Esophagus squamous epithelium (tissue), 5 donors: Measurements from ENCODE around the gene SLITRK5. TPM values are rescaled to one million over a fixed set of nuclear protein-coding genes. Genes with fewer than 3 reads are reported as not detected.

Source experiments
- DNase-seq: peaks from one replicate; lab custom pipeline; 2025; lab: John Stamatoyannopoulos, UW
- H3K27ac ChIP-seq, 4 donors: fragments of 200-600 bp; sonication (generic); one replicate each; pipeline ENCODE4 v1.5.1; 2016 to 2019; ENCODE audit warnings: mild to moderate bottlenecking in 1 of 4
- H3K27me3 ChIP-seq, 4 donors: fragments of 200-600 bp; sonication (generic); 1 replicate in 3 of 4; 2 replicates in 1 of 4; pipeline versions ENCODE4 v1.5.1 to v1.6.0; 2017 to 2021; ENCODE audit warnings: antibody characterized with exemption in 1 of 4
- H3K36me3 ChIP-seq, 3 donors: fragments of 200-600 bp; sonication (generic); one replicate each; pipeline ENCODE4 v1.5.1; 2016 to 2019
- H3K4me1 ChIP-seq, 3 donors: fragments of 200-600 bp; sonication (generic); one replicate each; pipeline ENCODE4 v1.5.1; 2017 to 2019
- H3K4me3 ChIP-seq, 4 donors: fragments of 200-600 bp; sonication (generic); 1 replicate in 3 of 4; 2 replicates in 1 of 4; pipeline ENCODE4 v1.5.1; 2016 to 2019; ENCODE audit warnings: mild to moderate bottlenecking in 2 of 4, moderate library complexity in 1 of 4
- H3K9me3 ChIP-seq, 3 donors: fragments of 200-600 bp; sonication (generic); one replicate each; pipeline ENCODE4 v1.5.1; 2016 to 2019
- POLR2A ChIP-seq, 4 donors: fragments of 450-650 bp; IDR thresholded peaks; one replicate each; pipeline ENCODE4 v1.6.1; 2017; ENCODE audit warnings: antibody characterized with exemption in 4 of 4, mild to moderate bottlenecking in 4 of 4, moderate library complexity in 3 of 4
- WGBS, 2 donors: methylation state at CpG; one replicate each; pipeline ENCODE4 v1.1.5; 2018; 5-methylcytosine and 5-hydroxymethylcytosine counted together
- intact Hi-C: fragments of 100-400 bp; cut with DNase I; formaldehyde crosslinking; loops from one replicate; pipeline ENCODE4 v1.15.0; 2022
- total RNA-seq, 4 donors: library from RNA; depleted of rRNA; stranded (reverse); fragments of >200 nt; gene quantifications; one replicate each; pipeline ENCODE4 v1.1.0, GENCODE V29; 2016
- TF ChIP-seq, protein P1 (sequence below), 6 experiments: fragments of 450-650 bp in 4 of 6; fragments of 200-600 bp in 2 of 6; sonication (generic) in 2 of 6; IDR thresholded peaks; one replicate each; pipeline ENCODE4 v1.5.1; 2016 to 2019; ENCODE audit warnings: antibody characterized with exemption in 6 of 6, mild to moderate bottlenecking in 4 of 6, moderate library complexity in 4 of 6
- donor health status: DM: yes; HTN: yes; CAD: no.

SLITRK5 gene
- total RNA-seq, 4 donors from 2014 or later: 0.04 to 0.19 (median 0.06) TPM; not detected in 1

DNA sequence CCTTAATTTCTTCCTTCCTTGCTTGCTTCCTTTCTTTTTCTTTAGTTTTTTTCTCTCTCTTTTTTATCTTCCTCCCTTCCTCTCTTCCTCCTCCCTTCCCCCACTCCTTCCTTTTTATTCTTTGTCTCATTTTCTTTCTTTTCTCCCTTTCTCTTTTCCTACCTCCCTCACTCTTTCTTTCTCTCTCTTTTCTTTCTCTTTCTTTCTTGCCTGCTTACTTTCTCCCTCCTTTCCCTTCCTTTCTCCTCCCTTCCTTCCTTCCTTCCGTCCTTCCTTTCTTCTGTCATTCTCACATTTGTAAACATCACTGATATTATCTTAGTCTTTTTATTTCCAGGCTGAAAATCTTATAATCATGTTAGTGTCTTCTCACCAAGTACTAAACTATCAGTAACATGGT is 38.8 kb downstream of the SLITRK5 start:
- no peaks in the 10 kb centered on the region for H3K9me3 ChIP-seq
- H3K27ac ChIP-seq: no peak overlapping the region
- no peak for DNase-seq
- no peaks in the 10 kb centered on the region for H3K36me3 ChIP-seq
- WGBS, 2 donors: 15 to 58% methylated on average over 1 of the region's 1 CpG
- intact Hi-C loops: no loop called here
- TF ChIP-seq, protein P1, sequence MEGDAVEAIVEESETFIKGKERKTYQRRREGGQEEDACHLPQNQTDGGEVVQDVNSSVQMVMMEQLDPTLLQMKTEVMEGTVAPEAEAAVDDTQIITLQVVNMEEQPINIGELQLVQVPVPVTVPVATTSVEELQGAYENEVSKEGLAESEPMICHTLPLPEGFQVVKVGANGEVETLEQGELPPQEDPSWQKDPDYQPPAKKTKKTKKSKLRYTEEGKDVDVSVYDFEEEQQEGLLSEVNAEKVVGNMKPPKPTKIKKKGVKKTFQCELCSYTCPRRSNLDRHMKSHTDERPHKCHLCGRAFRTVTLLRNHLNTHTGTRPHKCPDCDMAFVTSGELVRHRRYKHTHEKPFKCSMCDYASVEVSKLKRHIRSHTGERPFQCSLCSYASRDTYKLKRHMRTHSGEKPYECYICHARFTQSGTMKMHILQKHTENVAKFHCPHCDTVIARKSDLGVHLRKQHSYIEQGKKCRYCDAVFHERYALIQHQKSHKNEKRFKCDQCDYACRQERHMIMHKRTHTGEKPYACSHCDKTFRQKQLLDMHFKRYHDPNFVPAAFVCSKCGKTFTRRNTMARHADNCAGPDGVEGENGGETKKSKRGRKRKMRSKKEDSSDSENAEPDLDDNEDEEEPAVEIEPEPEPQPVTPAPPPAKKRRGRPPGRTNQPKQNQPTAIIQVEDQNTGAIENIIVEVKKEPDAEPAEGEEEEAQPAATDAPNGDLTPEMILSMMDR (IDR thresholded peaks at IDR 0.05): no peak
- TF ChIP-seq POLR2A (IDR thresholded peaks at IDR 0.05): no peak
- H3K4me1 ChIP-seq: no peaks in the 10 kb centered on the region
- no peak overlapping the region for H3K4me3 ChIP-seq
- H3K27me3 ChIP-seq: no peaks in the 10 kb centered on the region

DNA sequence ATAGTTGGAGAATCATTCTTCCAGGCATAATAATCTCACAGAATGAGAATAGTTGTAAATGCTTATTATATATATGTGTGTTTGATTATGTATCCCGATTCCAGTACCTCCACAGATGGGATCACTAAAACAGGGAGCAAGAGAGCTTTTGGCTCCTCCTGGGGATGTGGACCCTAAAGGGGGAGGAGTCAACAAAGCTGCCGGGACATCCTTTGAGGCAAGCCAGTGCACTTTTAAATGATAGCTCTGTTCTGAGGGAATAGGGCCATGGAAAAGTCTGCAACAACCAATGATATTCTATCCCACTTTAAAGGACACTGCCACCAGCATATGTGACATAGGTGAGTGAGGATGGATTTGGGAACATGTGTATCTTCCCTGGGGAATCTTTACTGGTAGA is 40.8 kb downstream of the SLITRK5 start:
- no peak overlapping the region for H3K27ac ChIP-seq
- WGBS, 2 donors: 55 to 76% methylated on average over 2 of the region's 2 CpGs
- TF ChIP-seq, protein P1 (IDR thresholded peaks at IDR 0.05): no peak
- no peak for TF ChIP-seq POLR2A (IDR thresholded peaks at IDR 0.05)
- no peaks in the 10 kb centered on the region for H3K9me3 ChIP-seq
- H3K4me1 ChIP-seq: no peaks in the 10 kb centered on the region
- no peak for DNase-seq
- no peaks in the 10 kb centered on the region for H3K36me3 ChIP-seq
- intact Hi-C loops: no loop called here
- H3K27me3 ChIP-seq: no peaks in the 10 kb centered on the region
- no peak overlapping the region for H3K4me3 ChIP-seq
